Measurements from ENCODE around the gene AGMAT.

- TF ChIP-seq CTCF (IDR thresholded peaks at IDR 0.05) (no peak), EP300 (IDR thresholded peaks at IDR 0.05) (no peak), POLR2A (IDR thresholded peaks at IDR 0.05) (no peak)
Observed at GRCh38 chr1:15626269-15626950, 41.6 kb upstream of the AGMAT start.

Data from tibial nerve (tissue), 4 donors.